Kidney (tissue), 14 donors: ENCODE results near the gene YJU2. TPM values are rescaled to one million over a fixed set of nuclear protein-coding genes. Genes with fewer than 3 reads are reported as not detected.
A peak's percentile ranks its signal among the peaks of the same experiment; 100 is the strongest.

ENCODE experiments used
- DNase-seq, 5 donors: peaks; one replicate each; pipeline ENCODE4 v3.0.0-alpha.2; 2013 to 2020
- FAIRE-seq: peaks from 2 replicates; lab custom pipeline; 2012; peaks lifted over from hg19 to GRCh38; lab: Jason Lieb, UNC
- H3K27ac ChIP-seq, 2 donors: one replicate each; pipeline ENCODE4 v1.7.0; 2013; ENCODE audit warnings: low read depth in 2 of 2, low read length in 2 of 2, inconsistent platforms in 1 of 2
- H3K27me3 ChIP-seq: one replicate; pipeline ENCODE4 v1.7.1; 2013; ENCODE audit warnings: low read length, inconsistent platforms; ENCODE audit not compliant: control insufficient read depth, insufficient read depth
- H3K36me3 ChIP-seq, 3 donors: one replicate each; pipeline versions ENCODE4 v1.7.0 to v1.7.1; 2013; ENCODE audit warnings: low read length in 3 of 3, control low read depth in 1 of 3, inconsistent platforms in 1 of 3; ENCODE audit not compliant: insufficient read depth in 3 of 3, control insufficient read depth in 2 of 3
- H3K4me1 ChIP-seq, 3 donors: one replicate each; pipeline versions ENCODE4 v1.7.0 to v1.7.1; 2013; ENCODE audit warnings: low read length in 3 of 3, inconsistent platforms in 1 of 3, low read depth in 1 of 3; ENCODE audit not compliant: control insufficient read depth in 2 of 3, insufficient read depth in 2 of 3
- H3K4me3 ChIP-seq, 3 donors: one replicate each; pipeline versions ENCODE4 v1.7.0 to v1.8.1; 2013; ENCODE audit warnings: low read length in 3 of 3, control low read depth in 1 of 3, inconsistent platforms in 1 of 3
- H3K9ac ChIP-seq, 3 donors: one replicate each; pipeline versions ENCODE4 v1.7.0 to v1.7.1; 2013; ENCODE audit warnings: low read length in 3 of 3, control low read depth in 1 of 3, inconsistent platforms in 1 of 3
- H3K9me3 ChIP-seq, 3 donors: one replicate each; pipeline versions ENCODE4 v1.7.0 to v1.7.1; 2013; ENCODE audit warnings: low read length in 3 of 3, control low read depth in 1 of 3, inconsistent platforms in 1 of 3; ENCODE audit not compliant: control insufficient read depth in 2 of 3, insufficient read depth in 1 of 3
- intact Hi-C: fragments of 100-400 bp; cut with DNase I; formaldehyde crosslinking; loops from one replicate; pipeline ENCODE4 v1.11.1; 2022
- polyA plus RNA-seq: library from polyadenylated mRNA; stranded (reverse); fragments of 350-450 nt; fragmentation: Illumina TruSeq; extraction: RNeasy Lipid Tissue Mini Kit (QIAGEN cat#74804); gene quantifications from one replicate; pipeline ENCODE4 v1.2.3, GENCODE V29; 2014; ENCODE audit warnings: low read depth, low replicate concordance; ENCODE audit not compliant: insufficient read depth
- total RNA-seq: library from RNA; stranded (reverse); fragmentation: NEBNext Ultra II Directional; extraction: Animal tissue kit (Norgen Biotek cat#: 25700); gene quantifications from one replicate; pipeline ENCODE4 v1.2.1, GENCODE V29; 2021
- TF ChIP-seq, protein P1 (sequence below): IDR thresholded peaks from 3 replicates; pipeline ENCODE4 v1.5.1; 2012; ENCODE audit warnings: mild to moderate bottlenecking, moderate library complexity, borderline replicate concordance; ENCODE audit not compliant: insufficient read depth; ENCODE audit errors: extremely low read depth
- donor health status: control.
- donor health status: control.
- donor health status: control.
- donor health status: control.
- donor health status: control.
- donor health status: DM: yes; HTN: yes; CAD: no.
- donor health status: Normal renal cell carcinoma (clear cell type).

The YJU2 gene
- total and polyA plus RNA-seq, 2 donors from 2014 or later = 22.5 to 26.0 TPM

DNA sequence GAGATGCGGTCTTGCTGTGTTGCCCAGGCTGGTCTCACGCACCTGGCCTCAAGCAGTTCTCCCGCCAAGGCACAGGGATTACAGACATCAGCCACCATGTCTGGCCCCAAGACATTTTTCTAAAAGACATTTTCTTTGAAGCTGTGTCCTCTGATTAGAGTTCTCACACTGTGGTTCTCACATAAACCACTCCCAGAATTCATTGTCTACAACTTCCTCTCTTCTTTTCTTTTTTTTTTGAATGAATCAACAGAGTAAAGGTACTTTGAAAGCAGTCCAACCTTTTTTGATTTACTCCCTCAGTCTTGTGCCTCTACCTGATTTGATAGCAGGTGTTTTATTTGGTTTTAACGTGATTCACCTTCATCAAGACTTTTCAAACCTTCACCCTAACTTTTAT lies 17.9 kb downstream of the YJU2 start:
- no peak for DNase-seq
- H3K36me3 ChIP-seq = peaks cover 3 to 20% (median 17%) of the 10 kb centered on the region in 3 donors
- H3K9me3 ChIP-seq = no peaks in the 10 kb centered on the region
- no peaks in the 10 kb centered on the region for H3K4me1 ChIP-seq
- no peak overlapping the region for H3K4me3 ChIP-seq
- no peak overlapping the region for H3K27ac ChIP-seq
- FAIRE-seq = no peak
- TF ChIP-seq, protein P1, sequence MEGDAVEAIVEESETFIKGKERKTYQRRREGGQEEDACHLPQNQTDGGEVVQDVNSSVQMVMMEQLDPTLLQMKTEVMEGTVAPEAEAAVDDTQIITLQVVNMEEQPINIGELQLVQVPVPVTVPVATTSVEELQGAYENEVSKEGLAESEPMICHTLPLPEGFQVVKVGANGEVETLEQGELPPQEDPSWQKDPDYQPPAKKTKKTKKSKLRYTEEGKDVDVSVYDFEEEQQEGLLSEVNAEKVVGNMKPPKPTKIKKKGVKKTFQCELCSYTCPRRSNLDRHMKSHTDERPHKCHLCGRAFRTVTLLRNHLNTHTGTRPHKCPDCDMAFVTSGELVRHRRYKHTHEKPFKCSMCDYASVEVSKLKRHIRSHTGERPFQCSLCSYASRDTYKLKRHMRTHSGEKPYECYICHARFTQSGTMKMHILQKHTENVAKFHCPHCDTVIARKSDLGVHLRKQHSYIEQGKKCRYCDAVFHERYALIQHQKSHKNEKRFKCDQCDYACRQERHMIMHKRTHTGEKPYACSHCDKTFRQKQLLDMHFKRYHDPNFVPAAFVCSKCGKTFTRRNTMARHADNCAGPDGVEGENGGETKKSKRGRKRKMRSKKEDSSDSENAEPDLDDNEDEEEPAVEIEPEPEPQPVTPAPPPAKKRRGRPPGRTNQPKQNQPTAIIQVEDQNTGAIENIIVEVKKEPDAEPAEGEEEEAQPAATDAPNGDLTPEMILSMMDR = no peak
- no peaks in the 10 kb centered on the region for H3K27me3 ChIP-seq
- intact Hi-C loops = no loop called here
- H3K9ac ChIP-seq = no peak overlapping the region

DNA sequence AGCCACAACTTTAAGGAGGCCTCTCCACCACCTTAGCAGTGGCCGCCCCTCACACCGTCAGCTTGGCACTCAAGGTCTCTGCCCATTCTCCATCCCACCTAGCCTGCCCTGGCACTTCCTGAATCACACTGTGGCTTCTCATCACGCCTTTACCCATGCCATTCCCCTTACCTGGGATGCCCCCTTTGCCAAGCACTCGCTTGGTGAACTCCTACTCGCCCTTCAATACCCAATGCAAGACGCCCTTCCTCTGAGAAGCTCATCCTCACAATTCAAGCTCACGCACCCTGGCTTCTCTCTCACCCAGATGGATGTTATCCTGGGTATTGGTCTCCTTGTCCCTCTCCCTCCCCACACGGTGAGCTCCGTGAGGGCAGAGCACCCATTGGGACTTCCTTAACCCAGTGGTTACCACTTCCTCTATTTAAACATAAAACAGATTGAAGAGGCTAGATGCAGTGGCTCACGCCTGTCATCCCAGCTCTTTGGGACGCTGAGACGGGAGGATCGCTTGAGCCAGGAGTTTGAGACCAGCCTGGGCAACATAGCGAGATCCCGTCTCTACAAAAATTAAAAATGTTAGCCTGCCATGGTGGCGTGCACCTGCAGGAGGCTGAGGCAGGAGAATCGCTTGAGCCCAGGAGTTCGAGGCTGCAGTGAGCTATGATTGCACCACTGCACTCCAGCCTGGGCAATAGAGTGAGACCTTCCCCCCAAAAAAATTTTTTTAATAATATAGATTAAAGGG lies 19.5 kb downstream of the YJU2 start:
- intact Hi-C loops = no loop called here
- FAIRE-seq = no peak
- Histone ChIP-seq H3K9me3 (no peaks in the 10 kb centered on the region), H3K27me3 (no peaks in the 10 kb centered on the region), H3K36me3 (peaks cover 3 to 15% (median 14%) of the 10 kb centered on the region in 3 donors), H3K4me1 (no peaks in the 10 kb centered on the region), H3K27ac (no peak overlapping the region), H3K9ac (no peak overlapping the region), H3K4me3 (no peak overlapping the region)
- TF ChIP-seq, protein P1 = no peak
- DNase-seq = no peak

DNA sequence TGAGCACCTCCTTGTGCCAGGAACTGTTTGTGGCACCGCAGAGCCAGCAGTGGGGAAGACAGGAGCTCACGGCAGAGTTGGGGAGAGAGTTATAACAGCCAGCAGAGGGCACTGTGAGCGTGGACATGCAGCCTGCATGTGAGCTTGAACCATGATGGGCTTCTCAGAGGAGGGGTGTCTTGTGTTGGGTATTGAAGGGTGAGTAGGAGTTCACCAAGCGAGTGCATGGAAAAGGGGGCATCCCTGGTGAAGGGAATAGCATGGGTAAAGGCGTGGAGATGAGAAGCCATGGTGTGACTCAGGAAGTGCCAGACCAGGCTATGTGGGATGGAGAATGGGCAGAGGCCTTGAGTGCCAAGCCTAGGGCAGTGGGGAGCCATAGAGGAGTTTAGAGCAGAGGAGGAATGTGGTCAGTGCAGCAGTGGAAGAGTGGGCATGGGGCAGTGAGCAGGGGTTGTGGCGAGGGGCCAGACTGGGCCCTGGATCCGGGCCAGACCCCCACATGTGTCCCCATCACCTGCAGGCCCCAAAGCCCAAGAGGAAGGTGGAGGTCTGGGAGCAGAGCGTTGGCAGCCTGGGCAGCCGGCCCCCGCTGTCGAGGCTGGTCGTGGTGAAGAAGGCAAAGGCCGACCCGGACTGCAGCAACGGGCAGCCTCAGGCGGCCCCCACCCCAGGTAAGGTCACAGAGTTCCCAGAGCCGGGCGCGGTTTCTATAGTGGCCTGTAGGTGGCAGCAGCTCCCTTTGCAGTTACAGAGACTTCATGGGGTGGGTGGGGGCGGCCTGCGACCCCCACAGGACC lies 20.4 kb downstream of the YJU2 start:
- intact Hi-C loops = no loop called here
- Histone ChIP-seq H3K36me3 (peaks cover 3 to 15% (median 14%) of the 10 kb centered on the region in 3 donors), H3K4me3 (no peak overlapping the region), H3K27me3 (no peaks in the 10 kb centered on the region), H3K9ac (no peak overlapping the region), H3K4me1 (no peaks in the 10 kb centered on the region), H3K9me3 (no peaks in the 10 kb centered on the region), H3K27ac (peak overlapping the region in 1 of 2 donors; percentile 38)
- no peak for FAIRE-seq
- DNase-seq = peak; percentile 18 to 83 (median 44)
- TF ChIP-seq, protein P1 = peak; percentile 83
